Activated T-helper 17 cell treated with anti-CD3 and anti-CD28 coated beads, Interleukin-2, amount 50 U/mL, for 72 hours (primary cell): Measurements from ENCODE around the gene PRKACB. TPM values are rescaled to one million over a fixed set of nuclear protein-coding genes. Genes with fewer than 3 reads are reported as not detected.

ENCODE experiments used
- ATAC-seq: fragments of 150-1000 bp; cut with Tn5 transposase; replicated peaks from 2 replicates; pipeline ENCODE4 v1.10.0; 2021; ENCODE audit warnings: mild to moderate bottlenecking, moderate library complexity
- H3K27ac Mint-ChIP-seq: one replicate; pipeline ENCODE4 v1.8.0; 2022; ENCODE audit warnings: mixed read lengths
- H3K27me3 Mint-ChIP-seq: one replicate; pipeline ENCODE4 v1.8.0; 2022; ENCODE audit warnings: mixed read lengths
- H3K36me3 Mint-ChIP-seq: one replicate; pipeline ENCODE4 v1.8.0; 2022; ENCODE audit warnings: low read depth, mild to moderate bottlenecking, mixed read lengths
- H3K4me1 Mint-ChIP-seq: one replicate; pipeline ENCODE4 v1.8.0; 2022; ENCODE audit warnings: mixed read lengths
- H3K4me3 Mint-ChIP-seq: one replicate; pipeline ENCODE4 v1.8.0; 2022; ENCODE audit warnings: mild to moderate bottlenecking, mixed read lengths
- H3K9me3 Mint-ChIP-seq: one replicate; pipeline ENCODE4 v1.8.0; 2022; ENCODE audit warnings: mixed read lengths
- total RNA-seq, 2 donors: library from RNA; stranded (reverse); gene quantifications; one replicate each; pipeline ENCODE4 v1.2.3, GENCODE V29; 2022

PRKACB gene
- total RNA-seq, 2 donors from 2014 or later, result 16.3 to 26.2 TPM

DNA sequence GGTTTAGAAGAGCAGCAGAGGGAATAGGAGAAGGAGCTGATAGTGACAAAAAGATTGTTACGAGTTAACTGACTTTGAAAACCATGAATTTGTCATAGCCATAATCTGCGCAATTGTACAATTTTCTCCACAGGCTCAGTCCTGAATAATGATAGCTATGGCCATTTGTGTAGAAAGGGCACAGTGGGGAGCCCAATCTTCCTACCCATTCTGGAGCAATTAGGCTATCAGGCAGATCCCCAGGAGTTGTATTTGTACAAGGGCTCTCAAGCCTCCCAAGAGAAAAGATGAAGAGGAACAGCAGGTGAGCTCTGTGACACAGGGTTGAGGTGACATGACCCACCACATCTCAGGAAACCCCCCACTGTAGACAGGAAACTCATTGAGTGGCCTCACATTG is 115.3 kb downstream of the PRKACB start:
- Mint-ChIP-seq H3K27me3 (peaks cover 3% of the 10 kb centered on the region), H3K27ac (no peak overlapping the region), H3K4me1 (no peaks in the 10 kb centered on the region), H3K4me3 (no peak overlapping the region), H3K36me3 (no peaks in the 10 kb centered on the region), H3K9me3 (peaks cover 3% of the 10 kb centered on the region)
- ATAC-seq, result no peak

DNA sequence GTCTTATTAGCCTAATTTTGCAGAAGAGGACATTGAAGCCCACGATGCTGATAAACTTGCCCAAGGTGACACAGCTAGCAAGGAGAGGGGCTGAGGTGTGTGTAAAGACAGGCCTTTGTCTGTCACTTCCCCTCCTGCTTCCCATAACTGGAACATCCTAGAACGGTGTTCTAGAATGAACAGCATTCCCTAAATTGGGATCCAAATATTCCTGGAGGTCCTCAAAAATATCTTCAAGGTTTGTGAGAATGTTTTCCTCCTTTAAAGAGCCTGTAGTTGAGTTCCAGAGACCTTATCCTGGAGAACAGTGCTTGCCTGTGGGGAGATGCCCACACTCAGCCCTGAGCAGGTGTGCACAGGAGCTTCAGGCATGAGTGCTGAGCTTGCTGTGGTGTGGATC is 115.9 kb downstream of the PRKACB start:
- H3K36me3 Mint-ChIP-seq, result no peaks in the 10 kb centered on the region
- H3K27ac Mint-ChIP-seq, result no peak overlapping the region
- no peak for ATAC-seq
- peaks cover 3% of the 10 kb centered on the region for H3K27me3 Mint-ChIP-seq
- H3K4me1 Mint-ChIP-seq, result no peaks in the 10 kb centered on the region
- H3K9me3 Mint-ChIP-seq, result peaks cover 3% of the 10 kb centered on the region
- H3K4me3 Mint-ChIP-seq, result no peak overlapping the region

DNA sequence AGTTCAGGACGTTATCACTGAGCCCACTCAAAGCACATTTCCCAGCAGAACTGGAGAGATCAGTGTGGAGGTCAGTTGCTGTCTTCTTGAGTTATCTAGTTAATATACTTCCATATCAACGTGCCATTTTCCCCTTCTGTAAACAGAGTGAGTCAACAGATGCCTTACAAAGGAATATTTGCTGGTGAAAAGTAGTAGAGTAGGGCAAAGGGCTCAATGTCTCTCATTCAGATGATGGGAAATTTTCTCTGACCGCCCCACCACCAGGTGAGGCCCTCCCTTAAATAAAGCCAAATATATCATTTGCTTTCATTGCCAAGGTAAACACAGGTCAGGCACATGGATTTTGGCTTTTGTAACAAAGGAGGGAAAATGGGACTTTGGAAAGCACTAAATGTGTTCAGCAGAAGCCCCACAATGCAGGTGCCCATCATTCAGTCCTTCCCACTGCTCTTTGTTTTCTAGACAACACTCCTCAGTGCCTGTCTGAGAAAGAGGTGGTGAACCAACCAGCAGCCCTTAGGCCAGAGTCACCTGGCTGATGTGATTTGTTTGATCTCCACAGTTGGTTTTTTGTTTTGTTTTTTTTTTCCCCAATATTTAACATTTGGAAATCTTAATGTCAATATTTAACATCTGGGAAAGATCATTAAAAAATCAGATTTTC is 116.9 kb downstream of the PRKACB start:
- ATAC-seq, result no peak
- H3K36me3 Mint-ChIP-seq, result no peaks in the 10 kb centered on the region
- H3K4me3 Mint-ChIP-seq, result no peak overlapping the region
- H3K9me3 Mint-ChIP-seq, result peaks cover 3% of the 10 kb centered on the region
- peaks cover 3% of the 10 kb centered on the region for H3K27me3 Mint-ChIP-seq
- H3K4me1 Mint-ChIP-seq, result no peaks in the 10 kb centered on the region
- H3K27ac Mint-ChIP-seq, result no peak overlapping the region

DNA sequence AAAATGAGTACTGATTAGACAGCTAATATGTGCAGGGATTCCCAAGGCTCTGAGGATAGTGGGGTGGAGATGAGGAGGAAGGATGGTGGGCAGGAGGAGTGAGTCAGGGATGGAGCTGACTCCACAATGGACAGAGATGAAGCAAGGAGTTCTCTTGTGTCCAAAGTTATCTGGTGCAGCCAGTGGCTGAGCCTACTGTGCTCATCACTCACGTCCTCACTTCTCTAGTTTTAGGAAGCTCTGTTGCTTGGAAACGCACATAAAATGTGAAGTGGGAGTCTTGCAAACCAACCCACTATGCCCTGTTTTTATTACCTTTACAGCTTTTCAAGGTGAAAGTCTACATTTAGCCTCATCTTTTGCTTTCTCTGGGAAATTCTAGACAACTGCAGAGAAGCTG is 120.9 kb downstream of the PRKACB start:
- Mint-ChIP-seq H3K27ac (no peak overlapping the region), H3K36me3 (no peaks in the 10 kb centered on the region), H3K4me3 (no peak overlapping the region), H3K4me1 (no peaks in the 10 kb centered on the region), H3K9me3 (no peaks in the 10 kb centered on the region), H3K27me3 (peaks cover 3% of the 10 kb centered on the region)
- ATAC-seq, result no peak

DNA sequence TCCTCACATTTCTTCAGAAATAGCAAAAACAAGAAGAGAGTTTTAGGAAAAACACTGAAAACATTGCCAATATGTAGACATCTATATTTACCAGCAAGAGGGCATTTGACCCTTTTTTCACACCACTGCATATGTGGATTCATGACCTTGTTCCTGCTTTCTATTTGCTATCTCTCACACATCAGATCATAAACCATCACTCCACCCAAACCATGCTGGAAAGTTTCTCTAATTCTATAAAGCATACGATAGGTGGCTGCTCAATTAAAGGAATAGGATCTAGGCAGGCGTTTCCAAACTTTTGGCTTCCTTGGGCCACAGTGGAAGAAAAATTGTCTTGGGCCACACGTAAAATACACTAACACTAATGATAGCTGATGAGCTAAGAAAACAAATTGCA is 121.8 kb downstream of the PRKACB start:
- Mint-ChIP-seq H3K9me3 (no peaks in the 10 kb centered on the region), H3K27ac (no peak overlapping the region), H3K4me1 (peaks cover 1% of the 10 kb centered on the region), H3K36me3 (no peaks in the 10 kb centered on the region), H3K4me3 (no peak overlapping the region), H3K27me3 (peaks cover 3% of the 10 kb centered on the region)
- ATAC-seq, result no peak

DNA sequence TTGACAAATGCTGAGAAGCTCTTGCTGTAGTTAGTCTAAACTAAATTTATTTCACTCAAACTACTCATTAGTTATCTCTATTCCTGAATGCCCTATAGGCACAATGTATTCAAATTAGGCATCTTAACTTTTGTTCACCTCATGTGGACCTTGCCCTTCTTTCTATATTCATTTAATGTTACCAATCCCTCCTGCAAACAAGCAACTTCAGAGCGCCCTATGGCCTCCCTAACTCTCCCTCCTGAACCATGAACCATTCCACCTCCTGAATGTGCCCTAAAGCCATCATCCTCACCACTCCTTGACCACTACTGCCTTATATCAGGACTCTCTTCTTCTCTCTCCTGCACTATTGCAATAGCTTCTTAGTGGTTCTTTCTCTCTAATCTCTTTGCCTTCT is 122.7 kb downstream of the PRKACB start:
- Mint-ChIP-seq H3K27ac (no peak overlapping the region), H3K27me3 (peaks cover 3% of the 10 kb centered on the region), H3K9me3 (no peaks in the 10 kb centered on the region), H3K4me3 (no peak overlapping the region), H3K4me1 (peaks cover 9% of the 10 kb centered on the region), H3K36me3 (no peaks in the 10 kb centered on the region)
- ATAC-seq, result no peak

DNA sequence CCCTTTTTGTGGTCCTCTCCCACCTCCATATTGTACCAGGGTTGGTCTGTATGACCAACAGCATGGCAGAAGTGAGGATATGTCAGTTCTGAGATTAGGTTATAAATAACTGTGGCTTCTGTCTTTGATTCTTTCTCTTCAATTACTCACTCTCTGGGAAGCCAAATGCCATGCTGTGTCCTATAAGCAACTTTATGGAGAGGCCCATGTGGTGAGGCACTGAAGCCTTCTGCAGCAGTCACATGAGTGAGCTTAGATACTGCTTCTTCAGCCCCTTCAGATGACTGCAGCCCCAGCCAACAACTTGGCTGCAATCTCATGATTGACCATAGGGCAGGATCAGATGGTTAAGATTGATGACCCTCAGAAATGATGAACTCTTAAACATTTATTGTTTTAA is 123.4 kb downstream of the PRKACB start:
- no peaks in the 10 kb centered on the region for H3K9me3 Mint-ChIP-seq
- no peak overlapping the region for H3K4me3 Mint-ChIP-seq
- no peak for ATAC-seq
- no peaks in the 10 kb centered on the region for H3K36me3 Mint-ChIP-seq
- H3K27me3 Mint-ChIP-seq, result no peaks in the 10 kb centered on the region
- peaks cover 9% of the 10 kb centered on the region for H3K4me1 Mint-ChIP-seq
- no peak overlapping the region for H3K27ac Mint-ChIP-seq

DNA sequence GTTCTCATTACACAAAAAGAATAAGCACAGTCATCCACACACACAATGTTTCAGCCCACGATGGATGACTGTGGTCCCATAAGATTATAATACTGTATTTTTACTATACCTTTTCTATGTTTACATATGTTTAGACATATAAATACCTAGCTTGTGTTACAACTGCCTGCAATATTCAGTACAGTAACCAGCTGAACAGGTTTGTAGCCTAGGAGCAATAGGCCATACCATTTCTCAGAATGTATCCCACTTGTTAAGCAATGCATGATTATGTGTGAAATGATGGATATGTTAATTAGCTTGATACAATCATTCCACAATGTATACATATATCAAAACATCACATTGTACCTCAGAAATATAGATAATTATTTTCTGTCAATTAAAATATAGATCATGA is 124.3 kb downstream of the PRKACB start:
- no peak overlapping the region for H3K27ac Mint-ChIP-seq
- no peaks in the 10 kb centered on the region for H3K36me3 Mint-ChIP-seq
- ATAC-seq, result no peak
- no peaks in the 10 kb centered on the region for H3K27me3 Mint-ChIP-seq
- no peak overlapping the region for H3K4me3 Mint-ChIP-seq
- H3K4me1 Mint-ChIP-seq, result peaks cover 9% of the 10 kb centered on the region
- H3K9me3 Mint-ChIP-seq, result no peaks in the 10 kb centered on the region

DNA sequence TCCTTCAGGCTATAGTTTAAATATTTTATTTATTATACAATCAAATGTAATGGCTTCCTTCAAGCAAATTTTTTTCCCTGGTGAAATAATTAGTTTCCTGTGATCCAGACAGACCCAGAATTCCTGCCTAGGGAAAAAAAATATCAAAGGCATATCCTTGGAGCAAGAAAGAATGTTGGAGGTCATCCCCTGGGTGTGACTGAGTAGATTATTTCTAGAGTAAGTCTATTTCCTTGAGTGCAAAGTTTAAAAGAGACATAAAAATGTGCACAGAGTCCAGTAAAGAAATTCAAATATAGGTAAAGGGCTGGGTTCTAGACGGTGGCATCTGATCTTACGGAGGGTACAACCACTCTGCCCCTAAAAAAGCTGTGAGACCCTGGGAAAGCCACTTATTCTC is 125.2 kb downstream of the PRKACB start:
- Mint-ChIP-seq H3K27me3 (no peaks in the 10 kb centered on the region), H3K36me3 (no peaks in the 10 kb centered on the region), H3K4me3 (no peak overlapping the region), H3K9me3 (no peaks in the 10 kb centered on the region), H3K4me1 (peaks cover 9% of the 10 kb centered on the region), H3K27ac (no peak overlapping the region)
- no peak for ATAC-seq

DNA sequence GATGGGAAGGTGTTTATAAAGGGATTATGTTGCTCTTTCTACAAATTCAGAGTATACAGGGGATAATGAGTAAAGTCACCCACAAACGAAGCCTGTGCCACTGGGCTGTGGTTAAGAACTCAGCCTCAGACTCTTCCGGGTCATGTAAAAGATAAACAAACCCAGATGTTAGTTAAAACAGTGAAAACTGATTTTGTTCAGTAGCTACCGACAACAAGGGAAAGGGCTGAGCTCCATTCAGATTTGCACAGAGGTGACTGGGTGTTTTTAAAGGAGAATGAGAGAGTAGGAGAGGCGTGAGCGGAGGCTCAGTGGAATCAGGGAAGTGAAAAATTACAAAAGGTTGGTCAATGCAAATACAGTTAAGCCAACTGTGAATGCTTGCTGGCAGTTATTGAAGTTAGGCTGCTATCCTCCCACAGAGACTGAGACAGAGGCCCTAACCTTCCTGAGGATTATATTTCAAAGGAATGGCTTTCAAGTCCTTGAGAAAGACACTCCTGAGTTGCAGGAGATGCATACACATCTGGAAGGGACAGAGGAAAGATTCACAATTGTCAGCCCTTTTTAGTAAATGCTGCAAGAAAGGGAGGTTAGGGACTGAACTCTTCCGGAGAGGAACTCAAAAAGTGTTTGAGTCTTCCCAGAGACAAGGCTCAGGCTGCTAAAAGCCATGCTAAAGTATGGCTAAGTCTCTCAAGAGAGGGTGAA is 127.5 kb downstream of the PRKACB start:
- Mint-ChIP-seq H3K36me3 (no peaks in the 10 kb centered on the region), H3K27ac (peak overlapping the region; percentile 48), H3K4me1 (peaks cover 9% of the 10 kb centered on the region), H3K4me3 (peak overlapping the region; percentile 25), H3K9me3 (no peaks in the 10 kb centered on the region), H3K27me3 (no peaks in the 10 kb centered on the region)
- peak; percentile 56 for ATAC-seq

DNA sequence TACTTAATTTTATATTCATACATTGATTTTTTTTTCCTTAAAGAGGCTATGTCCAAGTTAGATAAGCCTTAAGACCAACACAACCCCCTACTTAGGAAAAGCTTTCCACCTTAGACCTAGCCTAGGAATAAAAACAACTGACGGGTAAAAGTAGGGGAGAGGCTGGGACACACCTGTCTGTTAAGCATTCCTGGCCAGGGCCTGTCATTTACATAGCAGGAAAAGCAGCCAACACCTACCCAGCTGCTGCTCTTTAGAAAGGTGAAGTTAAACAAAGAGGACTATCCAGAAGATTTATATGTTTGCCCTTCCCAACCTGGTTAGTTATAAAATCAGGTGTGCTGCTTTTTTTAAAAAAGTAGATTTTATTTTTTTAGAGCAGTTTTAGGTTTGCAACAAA is 128.3 kb downstream of the PRKACB start:
- H3K4me3 Mint-ChIP-seq, result no peak overlapping the region

DNA sequence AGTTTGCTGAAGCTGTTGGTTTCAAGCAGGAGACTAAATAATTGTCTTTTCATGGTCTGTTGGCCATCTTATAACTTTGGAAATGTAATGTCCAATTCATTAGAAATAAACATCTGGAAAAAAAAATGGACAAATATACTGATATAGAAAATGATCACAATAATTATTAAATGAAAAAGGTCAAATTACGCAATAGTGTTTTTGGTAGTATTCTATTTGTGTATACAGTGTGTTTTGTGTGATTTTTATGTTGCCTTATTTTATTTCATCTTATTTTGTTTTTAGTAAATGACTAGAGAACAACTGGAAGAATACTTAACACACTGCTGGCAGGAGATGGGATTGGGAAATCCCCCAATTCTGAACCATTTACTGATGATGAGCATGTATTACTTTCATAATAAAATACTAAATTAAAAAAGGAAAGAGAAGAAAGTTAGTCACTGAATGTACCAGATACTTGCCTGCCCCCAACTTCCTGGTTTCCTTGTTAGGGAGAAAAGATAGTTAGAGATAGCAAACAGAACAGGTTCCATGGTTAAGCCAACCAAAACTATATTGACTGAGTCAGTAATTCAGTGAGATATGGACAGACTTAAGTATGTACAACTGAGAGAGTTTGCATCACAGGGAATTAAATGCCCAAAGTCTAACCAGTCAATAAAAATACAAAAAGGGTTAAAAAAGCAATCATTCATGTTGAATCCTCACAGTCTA is 133.4 kb downstream of the PRKACB start:
- no peak overlapping the region for H3K4me3 Mint-ChIP-seq
- H3K36me3 Mint-ChIP-seq, result no peaks in the 10 kb centered on the region
- ATAC-seq, result no peak
- H3K9me3 Mint-ChIP-seq, result no peaks in the 10 kb centered on the region
- H3K27me3 Mint-ChIP-seq, result no peaks in the 10 kb centered on the region
- no peaks in the 10 kb centered on the region for H3K4me1 Mint-ChIP-seq
- no peak overlapping the region for H3K27ac Mint-ChIP-seq

More for the DNA sequence above, 128.3 kb downstream of the PRKACB start:
- Mint-ChIP-seq H3K4me1 (peaks cover 9% of the 10 kb centered on the region), H3K27me3 (no peaks in the 10 kb centered on the region), H3K36me3 (no peaks in the 10 kb centered on the region), H3K27ac (no peak overlapping the region), H3K9me3 (no peaks in the 10 kb centered on the region)
- no peak for ATAC-seq

DNA sequence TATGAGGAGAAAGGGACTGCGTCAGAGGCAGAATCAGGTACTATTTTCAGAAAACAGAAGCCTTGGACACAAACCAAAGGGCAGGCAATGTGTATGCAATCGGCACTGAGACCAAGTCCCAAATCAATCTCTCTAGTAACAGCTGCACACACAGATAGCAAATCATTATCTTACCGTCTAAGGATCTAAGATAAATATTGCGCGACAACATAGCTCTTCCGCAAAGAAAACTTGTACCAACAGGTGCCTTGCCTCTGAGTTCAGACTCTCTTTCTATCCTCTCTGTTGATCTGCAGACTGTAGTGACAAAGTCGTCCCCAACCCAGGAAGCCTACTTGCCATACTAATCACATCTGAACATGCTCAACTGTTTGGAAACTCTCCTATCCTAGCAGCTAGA is 134.8 kb downstream of the PRKACB start:
- Mint-ChIP-seq H3K36me3 (no peaks in the 10 kb centered on the region), H3K9me3 (no peaks in the 10 kb centered on the region), H3K4me1 (no peaks in the 10 kb centered on the region), H3K4me3 (no peak overlapping the region), H3K27me3 (no peaks in the 10 kb centered on the region), H3K27ac (no peak overlapping the region)
- ATAC-seq, result no peak

DNA sequence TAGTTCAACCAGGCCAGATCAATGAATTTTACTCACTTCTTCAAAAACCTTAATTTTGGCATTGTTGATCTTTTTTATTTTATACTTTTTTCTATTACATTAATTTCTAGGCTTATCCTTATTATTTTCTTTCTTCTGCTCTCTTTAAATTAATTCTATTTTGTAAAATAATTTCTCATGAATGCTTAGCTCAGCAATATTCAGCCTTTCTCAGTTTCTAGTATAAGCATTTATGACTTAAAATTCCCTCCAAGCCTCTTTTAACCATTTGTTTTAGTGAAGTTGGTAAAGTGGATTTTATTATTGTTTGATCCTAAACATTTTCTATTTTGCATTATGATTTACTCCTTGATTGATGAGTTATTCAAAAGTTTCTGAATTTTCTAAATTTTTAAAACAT is 136.8 kb downstream of the PRKACB start:
- Mint-ChIP-seq H3K27ac (no peak overlapping the region), H3K36me3 (no peaks in the 10 kb centered on the region), H3K27me3 (peaks cover 12% of the 10 kb centered on the region), H3K9me3 (peaks cover under 1% of the 10 kb centered on the region), H3K4me3 (no peak overlapping the region), H3K4me1 (no peaks in the 10 kb centered on the region)
- ATAC-seq, result no peak

DNA sequence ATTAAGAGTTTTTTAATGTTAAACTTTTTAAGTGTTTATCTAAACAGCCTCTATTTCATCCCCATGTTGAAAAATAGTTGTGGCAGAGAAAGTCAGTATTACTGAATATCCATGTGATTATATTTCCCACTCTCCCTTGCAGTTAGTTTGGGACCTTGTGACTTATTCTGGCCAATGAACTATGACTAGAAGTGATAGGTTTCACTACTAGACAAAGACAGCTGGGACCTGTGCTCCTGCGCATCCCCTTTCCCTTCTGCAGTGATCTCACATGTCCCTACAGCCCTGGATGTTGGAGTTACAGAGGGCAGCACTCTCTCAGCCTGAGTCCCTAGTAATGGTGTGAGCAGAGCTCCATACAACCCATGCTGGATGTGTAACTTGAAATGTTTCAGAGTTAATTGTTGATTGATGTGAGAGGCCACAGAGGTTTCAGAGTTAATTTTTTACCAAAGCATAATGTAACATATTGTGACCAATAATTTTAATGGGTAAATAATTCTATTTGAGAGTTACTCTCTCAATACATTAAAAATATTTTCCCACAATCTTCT is 138.8 kb downstream of the PRKACB start:
- Mint-ChIP-seq H3K4me3 (no peak overlapping the region), H3K27me3 (peaks cover 18% of the 10 kb centered on the region), H3K27ac (no peak overlapping the region), H3K4me1 (no peaks in the 10 kb centered on the region), H3K36me3 (no peaks in the 10 kb centered on the region), H3K9me3 (peaks cover 6% of the 10 kb centered on the region)
- no peak for ATAC-seq
